Glomerular endothelial cell (primary cell): ENCODE data around the gene FBP1. TPM values are rescaled to one million over a fixed set of nuclear protein-coding genes. Genes with fewer than 3 reads are reported as not detected.

ENCODE experiments used
- DNase-seq: peaks from one replicate; pipeline ENCODE4 v3.0.0-alpha.2; 2011; ENCODE audit warnings: low read depth, low spot score; ENCODE audit errors: extremely low read depth
- total RNA-seq: library from RNA; depleted of rRNA; stranded (reverse); fragments of >200 nt; gene quantifications from 2 replicates; pipeline ENCODE4 v1.2.3, GENCODE V29; 2015

The FBP1 gene
- total RNA-seq, 1 donor from 2014 or later: 1.7 TPM

GRCh38 chr9:94657021-94657725 lies 17.9 kb upstream of the FBP1 start:
- DNase-seq: no peak

GRCh38 chr9:94656200-94656599 lies 16.9 kb upstream of the FBP1 start:
- DNase-seq: no peak

GRCh38 chr9:94655739-94656138 lies 16.4 kb upstream of the FBP1 start:
- no peak for DNase-seq

GRCh38 chr9:94654165-94654894 lies 15.0 kb upstream of the FBP1 start:
- DNase-seq: no peak

GRCh38 chr9:94650949-94651348 lies 11.6 kb upstream of the FBP1 start:
- no peak for DNase-seq

- DNase-seq: no peak
Measured at GRCh38 chr9:94649100-94649819, 9.9 kb upstream of the FBP1 start.

GRCh38 chr9:94648185-94648584 lies 8.9 kb upstream of the FBP1 start:
- no peak for DNase-seq

- DNase-seq: no peak
Measured at GRCh38 chr9:94645901-94646300, 6.6 kb upstream of the FBP1 start.

- no peak for DNase-seq
Measured at GRCh38 chr9:94644543-94644942, 5.2 kb upstream of the FBP1 start.

- no peak for DNase-seq
Measured at GRCh38 chr9:94643741-94644140, 4.4 kb upstream of the FBP1 start.

- DNase-seq: no peak
Measured at GRCh38 chr9:94643176-94643575, 3.9 kb upstream of the FBP1 start.

- DNase-seq: no peak
Measured at GRCh38 chr9:94642501-94642900, 3.2 kb upstream of the FBP1 start.

GRCh38 chr9:94639999-94640376 lies 670 bp upstream of the FBP1 start:
- DNase-seq: no peak

- no peak for DNase-seq
Measured at GRCh38 chr9:94638335-94639060, 820 bp downstream of the FBP1 start.

GRCh38 chr9:94632737-94633136 lies 6.6 kb downstream of the FBP1 start:
- no peak for DNase-seq

GRCh38 chr9:94631599-94631998 lies 7.7 kb downstream of the FBP1 start:
- no peak for DNase-seq

- no peak for DNase-seq
Measured at GRCh38 chr9:94630833-94631232, 8.5 kb downstream of the FBP1 start.

GRCh38 chr9:94630281-94630680 lies 9.0 kb downstream of the FBP1 start:
- no peak for DNase-seq

GRCh38 chr9:94627287-94627686 lies 12.0 kb downstream of the FBP1 start:
- no peak for DNase-seq

GRCh38 chr9:94625835-94626234 lies 13.5 kb downstream of the FBP1 start:
- DNase-seq: no peak

- peak; percentile 31 for DNase-seq
Measured at GRCh38 chr9:94624629-94625028, 14.7 kb downstream of the FBP1 start.
